CD14-positive monocyte (primary cell): ENCODE measurements around the gene FGGY. TPM values are rescaled to one million over a fixed set of nuclear protein-coding genes. Genes with fewer than 3 reads are reported as not detected.

ENCODE experiments used
- DNase-seq, 3 donors: peaks; one replicate each; pipeline ENCODE4 v3.0.0-alpha.2; 2011 to 2022
- H2AFZ ChIP-seq: 2 replicates; pipeline ENCODE4 v1.6.0; 2012; ENCODE audit warnings: mild to moderate bottlenecking, low read depth, low read length, inconsistent platforms; ENCODE audit not compliant: insufficient read depth, poor library complexity, severe bottlenecking
- H3K27ac ChIP-seq, 2 donors: 1 replicate in 1 of 2; 2 replicates in 1 of 2; pipeline ENCODE4 v1.5.1; 2012 to 2013; ENCODE audit warnings: low read length in 2 of 2, control low read depth in 1 of 2, inconsistent platforms in 1 of 2, low read depth in 1 of 2, mild to moderate bottlenecking in 1 of 2
- H3K27me3 ChIP-seq, 2 donors: one replicate each; pipeline versions ENCODE4 v1.6.0 to v1.6.1; 2011 to 2013; ENCODE audit warnings: low read length in 2 of 2; ENCODE audit not compliant: control insufficient read depth in 2 of 2, insufficient read depth in 2 of 2
- H3K36me3 ChIP-seq, 2 donors: replicated peaks in 1 of 2; 1 replicate in 1 of 2; 2 replicates in 1 of 2; pipeline versions ENCODE4 v1.5.1 to v1.6.1; 2012 to 2013; ENCODE audit warnings: low read length in 2 of 2, control low read depth in 1 of 2, inconsistent platforms in 1 of 2, mild to moderate bottlenecking in 1 of 2; ENCODE audit not compliant: insufficient read depth in 2 of 2, control insufficient read depth in 1 of 2
- H3K4me1 ChIP-seq, 2 donors: 1 replicate in 1 of 2; 2 replicates in 1 of 2; pipeline versions ENCODE4 v1.5.1 to v1.6.1; 2012 to 2013; ENCODE audit warnings: low read length in 2 of 2, control low read depth in 1 of 2, inconsistent platforms in 1 of 2, mild to moderate bottlenecking in 1 of 2, moderate library complexity in 1 of 2; ENCODE audit not compliant: insufficient read depth in 2 of 2, control insufficient read depth in 1 of 2
- H3K4me2 ChIP-seq: replicated peaks from 2 replicates; pipeline ENCODE3; 2012; ENCODE audit warnings: low read length, moderate library complexity, mild to moderate bottlenecking; ENCODE audit not compliant: poor library complexity, severe bottlenecking; ENCODE audit errors: extremely low read depth
- H3K4me3 ChIP-seq, 3 experiments: fragments of 200-600 bp in 1 of 3; sonication (generic) in 1 of 3; replicated peaks in 1 of 3; 1 replicate in 2 of 3; 2 replicates in 1 of 3; pipeline ENCODE4 v1.5.1; 2011 to 2013; ENCODE audit warnings: low read length in 3 of 3, mild to moderate bottlenecking in 3 of 3, control low read depth in 2 of 3, low read depth in 2 of 3, inconsistent platforms in 1 of 3, moderate library complexity in 1 of 3
- H3K79me2 ChIP-seq: 2 replicates; pipeline ENCODE4 v1.6.0; 2012; ENCODE audit warnings: mild to moderate bottlenecking, control low read depth, inconsistent platforms, low read length, moderate library complexity; ENCODE audit not compliant: insufficient read depth
- H3K9ac ChIP-seq: 2 replicates; pipeline ENCODE4 v1.6.0; 2017; ENCODE audit warnings: low read length, mild to moderate bottlenecking; ENCODE audit not compliant: insufficient read depth, poor library complexity, severe bottlenecking
- H3K9me3 ChIP-seq, 2 donors: replicated peaks in 1 of 2; 1 replicate in 1 of 2; 2 replicates in 1 of 2; pipeline versions ENCODE4 v1.5.1 to v1.6.1; 2012 to 2013; ENCODE audit warnings: low read length in 2 of 2, control low read depth in 1 of 2; ENCODE audit not compliant: control insufficient read depth in 1 of 2, insufficient read depth in 1 of 2
- H4K20me1 ChIP-seq: 2 replicates; pipeline ENCODE4 v1.6.0; 2012; ENCODE audit warnings: mild to moderate bottlenecking, low read length, control low read depth, moderate library complexity; ENCODE audit not compliant: insufficient read depth
- H3K27ac Mint-ChIP-seq, 7 donors: one replicate each; pipeline ENCODE4 v1.8.0; 2020; ENCODE audit warnings: mild to moderate bottlenecking in 7 of 7, mixed read lengths in 7 of 7, moderate library complexity in 6 of 7, inconsistent platforms in 2 of 7
- H3K27me3 Mint-ChIP-seq, 3 donors: one replicate each; pipeline ENCODE4 v1.8.0; 2021 to 2022; ENCODE audit warnings: low read depth in 3 of 3, mild to moderate bottlenecking in 3 of 3, mixed read lengths in 3 of 3, moderate library complexity in 3 of 3, inconsistent platforms in 1 of 3
- H3K36me3 Mint-ChIP-seq, 2 donors: one replicate each; pipeline ENCODE4 v1.8.0; 2020; ENCODE audit warnings: mixed read lengths in 2 of 2, inconsistent platforms in 1 of 2, mild to moderate bottlenecking in 1 of 2
- H3K4me1 Mint-ChIP-seq: one replicate; pipeline ENCODE4 v1.8.0; 2020; ENCODE audit warnings: mild to moderate bottlenecking, mixed read lengths
- H3K4me3 Mint-ChIP-seq, 2 donors: one replicate each; pipeline ENCODE4 v1.8.0; 2020; ENCODE audit warnings: mild to moderate bottlenecking in 2 of 2, mixed read lengths in 2 of 2, moderate library complexity in 1 of 2
- H3K9me3 Mint-ChIP-seq, 7 donors: one replicate each; pipeline ENCODE4 v1.8.0; 2020 to 2022; ENCODE audit warnings: mixed read lengths in 7 of 7, mild to moderate bottlenecking in 6 of 7, moderate library complexity in 6 of 7, inconsistent platforms in 2 of 7
- CTCF ChIP-seq: fragments of 200-600 bp; IDR thresholded peaks from one replicate; pipeline ENCODE4 v1.8.0; 2022; ENCODE audit warnings: antibody characterized with exemption, mild to moderate bottlenecking
- WGBS: methylation state at CpG from one replicate; pipeline ENCODE4 v1.1.5; 2013; ENCODE audit warnings: missing lambda C conversion rate; ENCODE audit not compliant: insufficient coverage; 5-methylcytosine and 5-hydroxymethylcytosine counted together
- intact Hi-C, 2 donors: fragments of 100-400 bp; cut with micrococcal nuclease; formaldehyde crosslinking; loops; one replicate each; pipeline versions ENCODE4 v1.15.0 to v1.15.1; 2023
- polyA plus RNA-seq, 3 donors: library from polyadenylated mRNA; depleted of rRNA in 1 of 3; unstranded in 2 of 3; stranded (reverse) in 1 of 3; fragments of 300-500 nt in 2 of 3; fragments of >200 nt in 1 of 3; fragmentation: Illumina TruSeq in 2 of 3; gene quantifications; 1 replicate in 2 of 3; 2 replicates in 1 of 3; pipeline ENCODE4 v1.2.3, GENCODE V29; 2012 to 2021

FGGY gene
- polyA plus RNA-seq, 3 donors = 2.3 to 4.3 (median 2.9) TPM

GRCh38 chr1:59769736-59770095, 472.8 kb downstream of the FGGY start:
- Histone ChIP-seq H3K9me3 (no peaks in the 10 kb centered on the region), H3K4me1 (no peaks in the 10 kb centered on the region), H3K79me2 (no peaks in the 10 kb centered on the region), H3K27ac (no peak overlapping the region), H3K27me3 (no peaks in the 10 kb centered on the region), H3K4me3 (no peak overlapping the region), H4K20me1 (no peaks in the 10 kb centered on the region), H2AFZ (no peak overlapping the region), H3K4me2 (no peak overlapping the region), H3K36me3 (no peaks in the 10 kb centered on the region), H3K9ac (no peak overlapping the region)
- no peak for DNase-seq
- Mint-ChIP-seq H3K27me3 (peaks cover 0 to 1% (median 0%) of the 10 kb centered on the region in 3 donors), H3K4me1 (peaks cover 2% of the 10 kb centered on the region), H3K9me3 (no peaks in the 10 kb centered on the region), H3K36me3 (no peaks in the 10 kb centered on the region), H3K4me3 (no peak overlapping the region), H3K27ac (no peak overlapping the region)
- TF ChIP-seq CTCF = no peak
- intact Hi-C loops = no loop called here
- WGBS = no CpG with 5 or more reads among the region's 4 CpGs

- Histone ChIP-seq H2AFZ (no peak overlapping the region), H3K4me1 (no peaks in the 10 kb centered on the region), H4K20me1 (no peaks in the 10 kb centered on the region), H3K27me3 (no peaks in the 10 kb centered on the region), H3K4me2 (no peak overlapping the region), H3K27ac (no peak overlapping the region), H3K79me2 (no peaks in the 10 kb centered on the region), H3K9ac (no peak overlapping the region), H3K9me3 (no peaks in the 10 kb centered on the region), H3K4me3 (no peak overlapping the region), H3K36me3 (no peaks in the 10 kb centered on the region)
- Mint-ChIP-seq H3K27me3 (peaks cover 0 to 3% (median 0%) of the 10 kb centered on the region in 3 donors), H3K27ac (no peak overlapping the region), H3K4me3 (no peak overlapping the region), H3K4me1 (peaks cover 2% of the 10 kb centered on the region), H3K9me3 (no peaks in the 10 kb centered on the region), H3K36me3 (no peaks in the 10 kb centered on the region)
- TF ChIP-seq CTCF = no peak
- intact Hi-C loops = no loop called here
- no CpG with 5 or more reads among the region's 3 CpGs for WGBS
- DNase-seq = no peak
Observed at GRCh38 chr1:59771361-59771760, 474.5 kb downstream of the FGGY start.
